GDM1 (cell line): ENCODE measurements around the gene ANK3.
"Not testable (repeated sequence)": the region's sequence is repeated elsewhere in the genome, so short reads cannot be mapped to it uniquely, and the experiment has no call there.

Experiments
- DNase-seq: peaks from one replicate; lab custom pipeline; 2025; lab: John Stamatoyannopoulos, UW

ANK3 gene

DNA sequence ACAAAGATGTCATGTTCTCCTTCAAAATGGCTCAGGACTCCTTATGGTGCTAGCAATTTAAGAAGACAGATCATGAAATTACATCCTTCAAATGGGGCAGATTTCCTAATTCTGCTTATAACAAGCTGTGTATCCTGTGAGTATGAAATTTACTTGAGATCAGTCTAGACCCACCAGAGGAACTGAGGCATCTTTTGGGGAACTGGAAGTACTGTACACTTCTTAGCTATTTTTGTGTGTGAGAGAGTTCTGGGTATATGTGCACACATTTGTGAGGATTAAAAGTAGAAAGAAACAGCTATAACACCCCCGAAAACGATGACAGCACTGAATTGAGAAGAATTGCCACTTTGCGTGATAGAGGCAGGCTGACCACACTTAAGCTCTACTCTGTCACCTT, 296.4 kb downstream of the ANK3 start:
- DNase-seq = no peak

DNA sequence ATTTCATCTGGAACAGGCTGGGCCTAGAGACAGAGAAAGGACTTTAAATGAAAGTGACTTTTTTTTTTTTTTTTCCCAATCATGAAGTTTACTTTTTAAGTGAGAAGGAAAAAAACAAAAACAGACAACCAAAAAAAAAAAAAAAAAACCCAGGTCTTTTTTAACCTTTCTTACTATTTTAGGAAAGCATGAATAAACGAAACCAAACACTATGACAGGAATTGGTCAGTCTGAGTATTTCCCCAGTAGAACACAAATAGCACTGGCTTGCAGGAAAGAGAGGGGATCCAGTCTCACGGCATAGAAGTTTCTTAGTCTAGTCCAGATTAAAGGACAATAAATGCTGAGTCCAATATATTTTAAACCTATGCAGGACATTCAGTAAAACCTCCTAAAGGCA, 302.8 kb downstream of the ANK3 start:
- DNase-seq = no peak

DNA sequence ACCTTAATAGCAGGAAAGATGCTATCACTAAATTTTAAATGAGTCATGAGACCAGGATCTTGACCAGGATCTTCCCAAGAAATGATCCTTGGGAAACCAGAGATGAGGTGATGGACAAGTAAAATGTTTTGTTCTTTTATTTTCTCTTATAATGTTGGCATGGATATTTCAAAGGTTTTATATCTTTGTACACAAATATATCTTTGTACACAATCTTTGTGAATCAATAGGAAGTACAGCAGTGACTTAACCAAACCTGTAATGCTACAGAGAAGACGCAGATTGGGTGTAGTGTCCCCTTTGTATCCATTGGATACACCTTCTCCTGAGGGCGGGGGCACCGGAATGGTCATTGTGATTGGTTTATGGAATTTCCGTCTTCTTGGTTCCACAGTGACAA, 303.3 kb downstream of the ANK3 start:
- no peak for DNase-seq

DNA sequence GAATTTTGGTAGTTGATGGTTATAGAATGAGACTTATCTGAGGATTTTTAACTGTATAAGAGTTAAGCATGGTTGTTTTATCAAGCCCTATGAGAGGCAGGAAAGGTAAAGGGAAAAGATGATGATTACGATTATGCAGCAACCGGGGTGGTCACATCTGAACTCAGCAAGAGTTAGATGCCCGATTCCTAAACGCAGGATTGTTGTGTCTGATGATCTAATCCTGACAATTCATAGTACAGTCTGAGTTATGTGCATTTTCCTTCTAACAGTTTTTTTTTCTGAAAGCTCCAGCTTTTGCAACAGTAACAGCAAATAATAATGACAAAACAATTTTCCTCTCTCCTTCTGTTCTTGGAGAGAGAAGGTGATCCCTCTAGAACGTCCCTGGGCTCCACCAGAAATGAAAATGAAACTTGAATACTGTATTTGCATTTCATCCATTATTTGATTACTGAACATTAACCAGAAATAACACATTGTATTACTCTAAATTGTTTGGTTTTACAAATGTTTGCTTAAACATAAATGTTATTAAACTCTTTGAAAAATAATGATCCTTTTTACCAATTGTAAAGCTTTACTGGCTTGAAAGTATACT, 306.8 kb downstream of the ANK3 start:
- no peak for DNase-seq

DNA sequence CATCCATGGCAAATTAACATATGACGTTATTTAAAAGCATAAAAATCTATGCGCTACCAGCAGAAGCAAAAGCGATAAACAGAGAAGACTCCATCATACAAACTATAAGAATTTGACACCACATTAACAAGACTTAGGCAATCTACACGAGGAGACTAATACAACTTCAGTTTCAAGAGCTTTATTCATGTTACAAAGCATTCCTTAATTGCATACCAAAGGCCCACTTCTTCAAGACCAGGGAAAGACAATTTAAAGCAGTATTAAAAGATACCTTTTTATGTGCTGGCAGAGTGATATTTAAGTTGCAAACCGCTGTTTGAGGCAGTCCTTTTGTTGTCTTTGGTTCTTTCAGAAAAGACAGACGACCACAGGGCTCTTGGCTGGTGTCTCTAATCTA, 307.3 kb downstream of the ANK3 start:
- DNase-seq = no peak

DNA sequence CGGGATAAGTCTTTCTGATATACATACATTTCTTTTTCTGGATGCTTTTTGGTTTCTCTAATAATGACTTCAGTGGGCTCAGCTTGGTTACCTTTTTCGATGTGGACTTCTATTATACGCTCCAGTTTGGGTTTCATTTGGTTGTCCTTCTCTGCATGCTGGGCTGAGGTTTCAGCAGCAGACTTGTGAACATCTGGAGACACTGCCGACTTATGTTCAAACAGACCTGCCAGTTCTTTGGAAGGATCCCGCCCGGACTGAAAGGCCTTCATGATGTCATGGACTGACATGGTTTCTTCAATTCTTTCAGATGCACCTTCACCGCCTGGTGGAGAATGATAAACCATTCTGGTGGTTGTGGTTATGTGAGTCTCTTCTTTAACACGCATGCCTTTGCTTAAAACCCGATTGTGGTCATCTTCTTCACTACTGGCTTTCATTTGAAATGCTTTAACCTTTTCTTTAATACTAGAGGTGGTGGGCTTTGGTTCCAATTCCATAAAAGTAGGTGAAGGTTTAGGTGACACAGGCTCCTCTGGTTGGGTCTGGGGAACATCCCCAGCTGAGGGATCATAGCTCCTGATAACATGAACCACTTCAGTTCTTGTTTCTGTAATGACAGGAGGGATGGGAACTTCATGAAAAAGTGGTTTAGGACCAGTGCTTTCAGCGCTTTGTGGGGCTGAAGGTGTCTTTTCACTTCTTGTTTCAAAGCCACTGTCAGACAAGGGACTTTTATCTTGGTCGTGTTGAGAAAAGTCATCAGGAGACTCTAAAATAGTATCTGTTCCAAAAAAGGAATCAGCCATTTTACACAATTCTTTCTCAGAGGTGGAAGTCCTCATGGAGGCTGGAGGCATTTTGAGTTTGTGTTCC, 315.7 kb downstream of the ANK3 start:
- no peak for DNase-seq

DNA sequence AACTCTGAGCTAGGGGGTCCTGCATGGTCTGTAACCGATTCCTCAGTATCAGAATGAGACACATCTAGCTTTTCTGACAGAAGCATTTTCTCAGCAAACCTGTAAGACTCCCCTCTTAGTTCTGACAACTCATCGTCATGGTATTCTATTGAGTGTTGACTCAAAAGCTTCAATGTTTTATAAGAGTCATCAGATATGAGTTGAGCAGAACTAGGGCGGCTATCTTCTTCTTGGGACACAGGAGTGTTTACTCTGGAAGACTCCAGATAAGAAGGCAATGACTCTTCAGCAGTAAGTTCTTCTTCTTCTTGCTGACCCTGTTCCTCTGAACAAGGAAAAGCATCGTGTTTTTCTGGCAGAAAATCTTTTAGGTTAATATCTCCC, 316.3 kb downstream of the ANK3 start:
- no peak for DNase-seq

DNA sequence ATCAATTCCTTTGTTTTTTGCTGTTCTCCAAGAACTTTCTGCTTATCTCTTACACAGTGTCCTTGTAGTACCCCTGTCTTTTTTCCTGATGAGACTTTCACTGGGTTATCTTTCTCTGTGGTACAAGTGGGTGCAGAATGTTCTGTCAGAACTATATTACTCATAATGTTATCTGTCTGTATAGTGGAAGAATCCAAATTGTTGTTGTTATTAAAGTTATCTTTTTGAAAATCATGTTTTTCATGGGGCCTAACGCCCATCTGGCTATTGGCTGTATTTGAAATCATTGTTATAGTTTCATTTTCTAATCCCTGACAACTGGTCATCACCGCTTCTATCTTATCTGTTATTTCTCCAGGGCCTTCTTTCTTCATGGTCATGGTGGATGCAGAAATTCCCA, 320.4 kb downstream of the ANK3 start:
- DNase-seq = no peak

DNA sequence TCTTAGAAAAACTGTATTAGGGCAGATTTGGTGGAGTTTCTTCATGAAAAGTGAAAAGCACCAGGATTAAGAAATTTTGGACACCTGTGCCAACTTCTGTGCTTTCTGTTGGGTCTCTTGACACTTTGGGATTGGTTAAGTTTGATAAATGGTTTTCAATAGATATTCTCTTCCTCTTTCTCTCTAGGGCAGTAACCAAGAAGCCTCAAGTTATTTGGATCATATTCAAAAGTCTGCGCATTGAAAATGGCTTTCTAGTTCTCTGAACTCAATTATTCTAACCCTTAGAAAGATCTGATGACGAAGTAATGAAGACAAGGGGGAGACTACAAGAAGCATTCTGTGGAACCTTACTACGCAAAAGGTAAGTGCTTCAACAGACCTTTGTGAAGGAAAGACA, 339.3 kb downstream of the ANK3 start:
- DNase-seq = no peak

DNA sequence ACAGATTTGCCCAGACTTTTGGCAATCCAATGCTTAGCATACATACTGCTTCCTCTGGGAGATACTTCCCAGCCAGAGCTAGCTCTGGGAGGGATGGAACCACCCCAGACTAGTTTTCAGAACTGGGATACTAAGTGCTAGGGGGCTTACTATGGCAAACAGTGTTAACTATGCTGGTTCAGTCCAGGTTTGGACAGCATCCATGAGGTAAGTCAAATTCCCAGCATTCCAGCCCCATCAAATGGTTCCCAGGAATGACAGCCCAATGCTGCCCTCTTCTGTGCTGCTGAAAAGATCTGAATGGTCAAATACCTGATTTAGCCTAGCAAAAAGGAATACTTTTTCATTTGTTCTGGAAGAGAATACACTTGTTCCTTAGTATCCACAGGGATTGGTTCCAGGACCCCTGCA, 341.6 kb downstream of the ANK3 start:
- no peak for DNase-seq

DNA sequence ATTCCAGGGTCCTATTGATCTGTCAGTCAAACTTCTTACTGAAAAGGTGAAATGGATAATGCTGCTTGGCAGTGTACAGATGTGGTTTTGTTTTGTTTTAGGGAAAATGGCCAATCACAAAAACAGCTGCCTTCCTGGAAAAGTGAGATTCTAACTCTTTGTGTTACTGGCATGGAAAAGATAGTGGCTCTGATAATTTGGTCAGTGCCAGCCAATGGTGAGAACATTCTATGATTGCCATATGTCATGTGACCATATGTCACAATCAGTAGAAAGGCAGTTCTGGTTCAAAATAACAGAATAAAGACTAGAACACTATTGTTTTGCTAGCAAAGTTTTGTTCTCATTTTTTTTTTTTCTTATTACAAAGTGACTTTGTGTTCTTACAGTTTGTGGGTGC, 344.1 kb downstream of the ANK3 start:
- no peak for DNase-seq

DNA sequence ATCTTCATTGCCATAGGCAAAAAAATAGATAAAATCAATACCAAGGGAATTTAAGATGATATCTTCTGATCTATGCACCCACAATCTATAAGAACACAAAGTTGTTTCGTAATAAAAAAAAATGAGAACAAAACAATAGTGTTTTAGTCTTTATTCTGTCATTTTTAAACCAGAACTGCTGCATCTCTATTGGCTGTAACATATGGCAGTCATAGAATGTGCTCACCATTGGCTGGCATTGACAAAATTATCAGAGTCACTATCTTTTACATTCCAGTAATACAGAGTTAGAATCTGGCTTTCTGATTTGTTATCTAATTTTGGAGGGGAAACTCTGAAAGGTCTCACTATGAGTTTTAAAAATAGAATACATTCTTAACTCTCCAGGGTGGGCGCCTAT, 344.7 kb downstream of the ANK3 start:
- no peak for DNase-seq

DNA sequence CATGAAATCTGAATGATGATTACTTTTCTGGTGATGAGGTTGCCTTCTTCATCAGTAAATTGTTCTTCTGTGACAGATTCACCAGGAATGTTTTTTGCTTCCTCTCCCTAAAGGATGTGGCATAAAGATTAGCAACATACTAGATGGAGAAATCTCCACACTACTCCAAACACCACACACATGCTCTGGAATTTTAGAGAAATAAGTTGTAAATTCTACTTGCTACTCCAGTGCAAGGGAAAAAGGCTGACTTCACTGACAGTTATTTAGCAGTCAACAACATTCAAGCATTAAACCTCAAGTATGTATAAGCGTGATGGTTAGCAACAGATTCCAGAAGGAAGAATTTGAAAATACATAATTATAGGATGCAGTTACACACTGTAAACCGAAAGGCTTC, 345.4 kb downstream of the ANK3 start:
- DNase-seq = no peak

DNA sequence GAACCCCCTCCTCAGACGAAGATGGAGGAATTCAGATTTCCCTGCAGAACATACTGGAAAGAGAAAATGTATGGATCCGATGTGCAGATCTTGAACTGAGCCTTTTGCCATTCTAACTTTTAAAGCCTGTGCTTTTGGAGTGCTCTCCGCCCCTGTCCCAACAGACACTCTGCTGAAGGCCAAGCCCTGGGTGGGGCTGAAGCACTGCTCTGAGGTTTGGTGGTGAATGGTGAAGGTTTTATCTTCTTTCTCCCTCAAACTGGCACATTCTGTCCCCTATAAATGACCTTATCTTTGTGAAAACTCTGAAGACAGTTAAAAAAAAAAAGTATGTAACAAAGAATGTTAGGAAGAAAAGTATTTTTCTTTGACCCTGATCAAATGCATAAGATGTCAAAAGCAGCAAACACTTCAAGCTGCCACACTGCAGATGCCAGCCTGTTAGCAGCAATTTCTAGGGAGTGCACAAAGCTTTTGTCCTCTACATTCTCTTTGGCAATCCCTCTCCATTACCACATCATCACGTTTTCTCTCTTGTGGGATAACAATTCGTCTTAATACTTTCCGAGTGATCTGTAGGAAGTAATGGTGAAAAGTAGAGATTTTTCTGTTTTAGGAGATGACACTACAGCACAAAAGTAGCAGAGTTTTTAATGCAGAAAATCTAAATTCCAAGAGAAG, 346.0 kb downstream of the ANK3 start:
- no peak for DNase-seq

DNA sequence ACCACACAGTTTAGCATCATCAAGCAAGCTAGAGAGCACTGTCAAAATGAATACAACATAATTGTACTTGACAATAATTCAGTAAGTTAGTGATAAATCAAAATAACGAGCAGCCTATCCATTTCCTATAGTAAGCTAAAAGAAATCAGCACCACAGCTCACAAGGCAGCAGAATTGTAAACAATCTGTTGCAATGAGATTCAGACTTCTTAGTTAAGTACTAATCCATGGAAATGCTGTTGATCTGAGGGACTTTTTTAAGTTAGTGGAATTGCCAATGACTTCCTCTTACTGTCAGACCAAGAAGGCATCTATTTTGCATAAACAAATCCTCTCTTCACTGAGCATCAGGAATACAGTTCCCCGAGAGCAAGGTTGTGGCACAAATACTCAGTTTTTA, 346.8 kb downstream of the ANK3 start:
- DNase-seq = no peak

DNA sequence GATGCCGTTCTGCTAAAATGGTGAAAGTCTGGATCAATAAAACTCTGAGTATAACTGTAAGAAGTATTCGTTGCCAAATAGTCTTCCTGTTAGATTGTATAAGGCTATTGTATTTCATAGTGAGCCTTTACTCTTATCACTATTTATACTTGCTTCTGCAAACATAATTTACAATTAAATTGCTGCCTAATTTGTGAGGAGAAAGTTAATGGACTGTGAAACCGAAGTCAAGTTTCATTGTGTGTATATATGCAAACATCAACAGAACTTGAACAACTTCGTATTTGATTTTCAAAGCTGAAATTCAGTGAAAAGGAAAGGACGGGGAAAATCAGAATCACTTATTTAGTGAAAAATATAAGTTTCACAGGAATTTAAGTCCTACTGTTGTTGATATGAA, 347.4 kb downstream of the ANK3 start:
- DNase-seq = no peak

DNA sequence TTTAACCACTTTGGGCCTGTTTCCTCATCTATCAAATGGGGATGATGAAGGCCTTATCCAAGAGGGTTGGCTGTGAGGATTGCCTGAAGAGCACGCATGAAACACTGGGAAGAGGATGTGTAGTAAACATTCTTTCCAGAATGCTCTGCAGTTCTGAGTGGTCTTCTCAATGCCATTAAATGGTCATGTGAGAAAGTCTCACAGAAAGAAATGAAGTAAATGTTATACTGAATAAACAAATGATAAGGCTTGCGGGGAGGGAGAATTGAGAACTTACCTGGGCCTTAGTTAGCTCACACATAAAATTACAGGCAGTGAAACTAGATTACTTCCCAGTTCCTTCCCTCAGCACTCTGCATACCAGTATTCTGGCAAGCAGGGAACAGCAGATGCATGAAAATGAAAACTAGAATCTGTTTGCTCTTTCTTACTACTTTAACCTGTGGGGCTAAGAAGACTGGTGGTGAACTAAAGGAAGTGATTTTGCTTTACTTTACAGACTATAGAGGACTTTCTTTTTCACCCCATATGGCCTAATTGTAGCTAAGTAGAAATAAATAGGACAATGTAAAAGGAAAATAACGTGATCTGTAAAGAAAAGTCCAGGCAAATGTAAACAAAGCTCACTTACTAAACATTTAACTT, 348.1 kb downstream of the ANK3 start:
- no peak for DNase-seq

DNA sequence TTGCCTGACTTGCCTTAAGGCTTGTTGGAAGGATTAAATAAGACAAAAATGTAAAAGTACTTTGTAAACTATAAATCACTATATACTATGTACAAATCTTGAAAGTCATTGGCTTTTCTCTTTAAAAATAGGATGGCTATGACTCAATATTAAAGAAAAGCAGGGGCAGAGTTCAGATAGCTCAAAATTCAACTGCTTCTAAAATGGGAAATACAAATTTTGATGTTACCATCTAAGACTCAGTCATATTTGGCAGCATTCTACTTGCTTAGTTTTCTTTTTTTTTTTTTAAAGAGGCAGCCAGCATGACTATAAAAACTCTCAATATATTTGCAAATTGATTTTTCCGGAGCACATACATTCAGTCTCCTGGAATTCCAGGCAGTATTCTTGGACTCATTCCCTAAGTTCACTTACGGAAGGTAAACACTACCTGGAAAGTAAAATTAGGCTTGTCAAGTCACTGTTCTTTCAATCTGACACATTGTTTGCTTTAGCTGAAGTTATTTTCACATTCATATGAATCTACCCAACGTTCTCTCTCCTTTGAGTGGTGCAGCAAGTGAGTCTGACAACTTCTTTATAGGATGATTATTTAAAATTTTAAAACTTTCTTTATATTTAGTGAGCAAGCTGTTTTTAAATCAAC, 349.5 kb downstream of the ANK3 start:
- no peak for DNase-seq

DNA sequence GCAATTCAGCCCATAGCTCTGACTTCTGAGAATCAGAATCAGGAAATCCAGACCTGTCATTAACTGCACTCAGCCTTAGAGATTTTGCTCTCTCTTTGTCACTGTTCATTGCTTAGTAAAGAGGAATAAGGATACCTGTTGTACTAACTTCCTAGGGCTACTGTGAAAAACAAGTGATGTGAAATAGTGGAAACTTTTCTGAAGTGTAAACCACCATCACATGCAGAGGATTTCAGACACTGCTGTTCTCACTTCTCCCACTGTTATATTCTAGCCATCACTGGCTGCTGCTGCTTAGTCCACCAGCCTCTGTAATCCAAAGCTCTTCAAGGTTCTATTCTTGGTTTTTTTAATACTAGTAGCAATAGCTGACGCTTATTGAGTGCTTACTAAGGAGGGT, 353.7 kb downstream of the ANK3 start:
- no peak for DNase-seq

DNA sequence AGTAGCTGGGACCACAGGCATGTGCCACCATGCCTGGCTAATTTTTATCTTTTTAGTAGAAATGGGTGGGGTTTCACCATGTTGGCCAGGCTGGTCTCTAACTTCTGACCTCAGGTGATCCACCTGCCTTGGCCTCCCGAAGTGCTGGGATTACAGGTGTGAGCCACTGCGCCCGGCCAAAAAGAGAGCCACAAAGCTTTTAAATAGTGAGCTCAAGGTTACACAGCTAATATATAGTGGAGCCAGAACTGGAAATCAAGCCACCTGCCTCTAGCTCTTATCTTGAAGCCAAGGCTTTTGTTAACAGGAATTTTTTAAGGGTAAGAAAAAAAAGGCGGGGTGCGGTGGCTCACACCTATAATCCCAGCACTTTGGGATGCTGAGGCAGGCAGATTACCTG, 354.3 kb downstream of the ANK3 start:
- not testable (repeated sequence) for DNase-seq

DNA sequence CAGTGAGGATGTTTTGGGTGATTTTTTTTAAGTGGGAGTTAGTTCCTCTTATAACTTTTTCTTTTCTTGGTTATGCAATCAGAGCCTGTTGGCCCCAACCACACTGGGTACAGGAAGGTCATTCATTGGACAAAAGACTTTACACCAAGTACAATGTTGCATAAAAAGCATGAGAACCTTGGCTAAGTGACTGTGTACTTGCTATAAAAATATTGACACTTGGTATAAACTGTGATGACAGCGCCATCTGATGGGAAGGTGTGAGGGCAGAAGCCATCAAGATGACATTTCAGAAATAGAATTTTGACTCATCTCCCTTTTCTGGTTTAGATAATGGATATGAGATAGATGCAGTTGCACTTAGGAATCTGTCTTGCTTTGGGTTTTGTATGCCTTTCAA, 357.0 kb downstream of the ANK3 start:
- DNase-seq = peak; percentile 58

DNA sequence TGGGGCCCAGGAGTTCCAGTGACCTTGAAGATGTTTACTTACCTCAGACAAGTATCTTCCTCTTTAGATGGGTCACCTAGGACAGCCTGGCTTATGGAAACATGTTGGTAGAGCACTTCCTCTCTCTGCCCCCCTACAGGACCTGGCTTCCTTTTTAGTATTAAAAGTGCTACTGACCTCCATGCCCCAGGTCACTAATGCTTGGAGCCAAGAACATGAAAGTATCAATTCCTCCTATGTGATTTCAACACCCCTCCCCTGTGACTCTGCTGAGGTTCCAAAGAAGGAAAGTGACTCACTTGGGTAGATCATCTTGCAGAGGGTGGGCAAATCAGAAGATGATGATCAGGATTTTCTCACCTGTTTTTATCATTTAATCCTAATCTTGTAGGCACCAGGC, 358.0 kb downstream of the ANK3 start:
- DNase-seq = no peak
